ENCODE data around the gene SEMA6D.

DNA sequence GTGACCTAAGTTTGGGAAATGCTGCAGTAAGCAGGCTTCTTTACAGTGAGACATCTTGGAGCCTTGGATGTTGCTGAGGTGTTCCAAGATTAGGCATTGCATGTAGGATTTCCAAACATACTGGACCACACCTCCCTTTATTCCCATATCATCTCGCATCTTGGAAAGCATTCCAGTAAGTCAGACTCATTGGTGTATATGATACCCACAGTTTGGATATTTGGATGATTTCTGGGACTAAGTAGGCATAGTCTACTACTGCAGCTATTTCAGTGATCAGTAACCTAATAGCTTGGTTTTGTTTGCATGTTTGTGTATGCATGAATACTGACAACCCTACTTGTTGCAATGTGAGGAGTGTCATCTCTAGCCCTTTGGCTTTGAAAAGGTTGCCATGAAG, 97.3 kb downstream of the SEMA6D start:
- TF ChIP-seq, protein P1, sequence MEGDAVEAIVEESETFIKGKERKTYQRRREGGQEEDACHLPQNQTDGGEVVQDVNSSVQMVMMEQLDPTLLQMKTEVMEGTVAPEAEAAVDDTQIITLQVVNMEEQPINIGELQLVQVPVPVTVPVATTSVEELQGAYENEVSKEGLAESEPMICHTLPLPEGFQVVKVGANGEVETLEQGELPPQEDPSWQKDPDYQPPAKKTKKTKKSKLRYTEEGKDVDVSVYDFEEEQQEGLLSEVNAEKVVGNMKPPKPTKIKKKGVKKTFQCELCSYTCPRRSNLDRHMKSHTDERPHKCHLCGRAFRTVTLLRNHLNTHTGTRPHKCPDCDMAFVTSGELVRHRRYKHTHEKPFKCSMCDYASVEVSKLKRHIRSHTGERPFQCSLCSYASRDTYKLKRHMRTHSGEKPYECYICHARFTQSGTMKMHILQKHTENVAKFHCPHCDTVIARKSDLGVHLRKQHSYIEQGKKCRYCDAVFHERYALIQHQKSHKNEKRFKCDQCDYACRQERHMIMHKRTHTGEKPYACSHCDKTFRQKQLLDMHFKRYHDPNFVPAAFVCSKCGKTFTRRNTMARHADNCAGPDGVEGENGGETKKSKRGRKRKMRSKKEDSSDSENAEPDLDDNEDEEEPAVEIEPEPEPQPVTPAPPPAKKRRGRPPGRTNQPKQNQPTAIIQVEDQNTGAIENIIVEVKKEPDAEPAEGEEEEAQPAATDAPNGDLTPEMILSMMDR (conservative IDR thresholded peaks at IDR 0.05 in 1 of 2, IDR thresholded peaks at IDR 0.05 in 1 of 2; ENCODE audit: low read depth in 1 of 2, low read length in 2 of 2), result no peak
- no peak for TF ChIP-seq EZH2 (IDR thresholded peaks at IDR 0.05; ENCODE audit: low read length, missing control alignments)
